Coronary artery (tissue), 2 donors: ENCODE measurements around the gene OGG1.

Experiments used
- DNase-seq: peaks from one replicate; pipeline ENCODE4 v3.0.0-alpha.2; 2017; ENCODE audit warnings: low spot score
- H3K27ac ChIP-seq, 2 donors: fragments of 200-600 bp; sonication (generic); one replicate each; pipeline ENCODE4 v1.5.1; 2016 to 2019
- H3K4me3 ChIP-seq: fragments of 200-600 bp; sonication (generic); 2 replicates; pipeline ENCODE4 v1.5.1; 2016; ENCODE audit warnings: mild to moderate bottlenecking, moderate library complexity
- CTCF ChIP-seq: fragments of 200-600 bp; sonication (generic); IDR thresholded peaks from one replicate; pipeline ENCODE4 v1.5.1; 2019; ENCODE audit warnings: antibody characterized with exemption

Gene OGG1

GRCh38 chr3:9749645-9750555 is at the start of gene OGG1:
Gene OGG1, plus strand, starts transcription at chr3:9749952. Its CDS starts 335 bp downstream, at chr3:9750287.
- H3K4me3 ChIP-seq, result peak within 1 kb of the TSS; percentile 77
- H3K27ac ChIP-seq, result peak within 1 kb of the TSS; percentile 42 to 94
- peak; percentile 99 for DNase-seq
- no peak for TF ChIP-seq CTCF

- Histone ChIP-seq H3K27ac (no peak overlapping the region), H3K4me3 (no peak overlapping the region)
- no peak for TF ChIP-seq CTCF
- DNase-seq, result no peak
Measured at GRCh38 chr3:9700536-9700935, 49.2 kb upstream of the OGG1 start.

GRCh38 chr3:9701006-9701405 is 48.7 kb upstream of the OGG1 start:
- DNase-seq, result no peak
- TF ChIP-seq CTCF, result no peak
- no peak overlapping the region for H3K27ac ChIP-seq
- no peak overlapping the region for H3K4me3 ChIP-seq

GRCh38 chr3:9701711-9702110 is 48.0 kb upstream of the OGG1 start:
- no peak for DNase-seq
- no peak for TF ChIP-seq CTCF
- Histone ChIP-seq H3K27ac (no peak overlapping the region), H3K4me3 (no peak overlapping the region)

GRCh38 chr3:9703240-9703639 is 46.5 kb upstream of the OGG1 start:
- no peak for TF ChIP-seq CTCF
- peak overlapping the region; percentile 67 for H3K4me3 ChIP-seq
- DNase-seq, result no peak
- no peak overlapping the region for H3K27ac ChIP-seq

- Histone ChIP-seq H3K4me3 (peak within 1 kb of the TSS; percentile 67), H3K27ac (no peak within 1 kb of the TSS)
- DNase-seq, result no peak
- no peak for TF ChIP-seq CTCF
Measured at GRCh38 chr3:9703736-9704346, 45.9 kb upstream of the OGG1 start, which contains the start of gene CPNE9. Gene CPNE9, plus strand, starts transcription at chr3:9703833. Its CDS starts 164 bp downstream, at chr3:9703997.
